NT2/D1 (cell line): ENCODE measurements around the gene PPFIA1.

Source experiments
- YY1 ChIP-seq: IDR thresholded peaks from 2 replicates; pipeline ENCODE4 v1.6.1; 2011; ENCODE audit not compliant: insufficient read length, insufficient read depth
- ZNF274 ChIP-seq: IDR thresholded peaks from 2 replicates; pipeline ENCODE4 v1.6.1; 2011; ENCODE audit warnings: mild to moderate bottlenecking, low read depth, low read length

DNA sequence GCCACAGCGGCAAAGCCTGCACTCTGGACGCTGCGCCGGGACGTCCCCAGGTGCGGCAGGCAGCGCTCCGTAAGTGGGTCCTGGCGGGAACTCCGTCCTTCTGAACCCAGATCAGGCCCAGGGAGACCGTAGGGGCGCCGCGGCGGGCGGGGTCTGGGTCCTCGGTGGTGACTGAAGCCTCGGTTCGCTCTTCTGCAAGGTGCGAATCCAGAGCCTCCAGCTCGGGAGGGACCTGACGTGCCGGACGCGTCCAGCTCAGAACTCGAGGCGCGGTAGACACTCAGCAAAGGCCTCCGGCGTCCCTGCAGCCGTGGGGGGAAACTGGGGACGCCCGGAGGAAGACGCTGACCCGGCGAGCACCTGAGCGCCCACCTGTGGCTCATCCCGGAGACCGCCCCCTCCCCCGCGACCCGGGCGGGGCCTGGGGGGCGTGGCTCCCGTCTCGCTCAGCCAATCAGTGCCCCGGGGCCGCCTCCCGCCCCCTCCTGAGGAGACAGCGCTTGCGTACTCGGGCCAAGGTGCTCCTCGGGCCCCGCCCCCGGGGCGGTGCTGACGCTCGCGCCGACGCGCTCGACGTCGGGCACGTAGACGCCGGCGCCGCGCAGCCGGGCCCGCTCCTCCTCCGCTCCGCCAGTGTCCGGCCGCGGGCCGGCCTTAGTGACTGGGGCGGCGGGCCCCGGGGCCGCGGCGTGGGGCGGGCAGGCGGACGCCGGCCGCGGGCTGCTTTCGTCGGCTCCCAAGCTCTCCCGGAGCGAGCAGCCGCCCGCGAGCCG lies at the start of gene PPFIA1:
- TF ChIP-seq ZNF274 (no peak), YY1 (no peak)
